GM19025 (cell line): ENCODE results near the gene MRPS14.
"Not testable (repeated sequence)": the region's sequence is repeated elsewhere in the genome, so short reads cannot be mapped to it uniquely, and the experiment has no call there.

Experiments used
- ATAC-seq: cut with Tn5 transposase; IDR thresholded peaks from one replicate; pipeline ENCODE4 v1.9.1; 2021; ENCODE audit warnings: mild to moderate bottlenecking, low read depth, moderate library complexity; ENCODE audit not compliant: unreplicated experiment

MRPS14 gene

GRCh38 chr1:175023043-175023921, at the start of gene MRPS14:
Gene MRPS14 (minus strand): TSS chr1:175023425. CDS start chr1:175023408, 17 bp downstream.
- peak; percentile 87 for ATAC-seq

DNA sequence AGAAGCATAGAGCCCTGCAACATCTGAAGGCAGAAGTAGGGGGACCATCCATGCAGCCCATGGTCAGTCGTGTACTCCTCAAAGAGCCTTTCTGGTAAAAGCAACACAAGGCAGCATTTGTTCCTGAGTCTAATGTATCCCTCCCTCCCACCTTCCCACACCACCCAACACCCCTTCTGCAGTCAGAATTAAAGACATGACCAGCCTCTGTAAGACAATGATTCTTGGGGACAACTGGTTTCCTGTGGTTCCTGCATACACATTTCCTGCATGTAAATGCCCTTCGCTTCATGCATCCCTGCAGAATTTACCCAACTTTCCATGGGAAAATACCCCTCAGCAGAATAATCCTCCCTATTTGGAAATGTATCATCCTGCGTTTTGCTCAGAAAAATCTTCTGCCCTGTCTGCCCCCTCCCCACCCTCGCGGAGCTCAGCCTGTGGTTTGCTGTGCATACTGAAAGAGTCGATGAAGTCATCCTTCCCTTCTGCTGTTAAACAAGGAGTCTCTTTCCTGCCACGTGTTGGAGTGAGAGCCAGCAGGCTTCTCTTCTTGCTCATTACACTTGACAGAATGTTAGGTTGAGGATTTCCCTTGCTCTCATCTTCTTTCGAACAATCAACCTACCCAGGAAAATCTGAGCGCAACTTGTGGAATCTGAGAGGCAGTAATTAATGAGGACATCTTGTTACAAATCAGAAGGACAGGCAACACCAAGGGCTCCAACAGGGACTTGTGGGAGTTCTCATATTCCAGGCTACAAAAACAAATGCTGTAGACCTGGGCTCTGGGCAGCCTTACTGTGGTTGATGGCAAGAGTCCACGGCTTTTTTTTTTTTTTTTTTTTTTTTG, 49.1 kb upstream of the MRPS14 start:
- ATAC-seq = peak; percentile 66

- no peak for ATAC-seq
Observed at GRCh38 chr1:175071276-175071943, 48.2 kb upstream of the MRPS14 start.

- no peak for ATAC-seq
Observed at GRCh38 chr1:175070818-175071217, 47.6 kb upstream of the MRPS14 start.

DNA sequence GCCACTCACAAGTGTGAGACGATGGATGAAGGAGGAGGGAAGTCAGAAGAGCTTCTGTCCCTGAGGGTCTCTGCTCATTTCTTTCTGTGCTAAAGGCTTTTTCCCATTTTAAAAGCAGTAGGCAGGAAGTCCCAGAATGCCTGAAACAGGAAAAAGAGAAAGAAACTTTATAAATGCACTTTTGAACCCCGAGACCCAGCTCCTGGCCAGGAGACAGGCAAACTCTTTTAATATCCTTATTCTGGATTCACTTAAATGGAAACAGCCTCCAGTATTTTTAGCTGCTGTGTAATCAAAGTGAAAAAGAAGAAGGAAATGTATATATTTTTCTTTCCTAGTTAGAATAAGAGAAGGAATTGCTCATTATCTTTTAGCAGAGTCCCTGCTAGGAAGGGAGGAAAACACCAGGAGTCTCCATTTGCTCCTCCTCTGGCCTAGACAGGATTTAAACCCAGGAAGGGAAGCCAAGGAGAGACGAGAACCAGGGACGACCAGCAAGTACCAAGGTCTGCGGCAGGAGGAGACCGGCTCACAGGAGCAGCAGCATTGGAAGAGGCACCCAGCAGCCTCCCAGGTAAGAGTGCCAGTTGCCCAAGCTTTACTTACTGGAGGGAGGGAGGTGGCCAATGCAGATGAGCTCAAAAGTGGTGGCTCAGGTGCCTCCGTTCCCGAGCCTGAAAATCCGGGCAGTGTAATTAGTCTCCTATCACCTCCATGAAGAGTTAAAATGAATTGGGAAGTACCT, 44.3 kb upstream of the MRPS14 start, which contains the start of gene TNN:
TSS of gene TNN (plus strand) at position 472 of the 745 bp plus-strand sequence. CDS start 9,586 bp downstream, outside the sequence.
- ATAC-seq = no peak

- no peak for ATAC-seq
Observed at GRCh38 chr1:175062858-175063257, 39.6 kb upstream of the MRPS14 start.

DNA sequence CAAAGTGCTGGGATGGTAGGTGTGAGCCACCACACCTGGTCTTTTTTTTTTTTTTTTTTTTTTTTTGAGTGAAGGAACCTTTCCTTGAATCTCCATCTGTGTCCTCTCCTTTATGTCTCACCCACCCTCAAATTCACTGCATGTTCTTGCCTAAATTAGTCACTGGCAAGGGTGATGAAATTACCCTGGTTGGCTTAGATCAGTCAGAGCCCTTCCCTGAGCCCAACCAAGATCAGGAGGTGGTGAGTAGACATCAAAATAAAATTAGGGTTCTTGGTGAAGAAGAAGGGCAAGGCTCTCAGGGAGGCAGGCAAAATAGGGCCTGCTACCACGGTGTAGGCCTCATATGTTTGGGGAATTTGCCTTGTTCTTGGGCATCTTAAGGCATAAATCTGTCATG, 39.1 kb upstream of the MRPS14 start:
- no peak for ATAC-seq

- no peak for ATAC-seq
Observed at GRCh38 chr1:175054736-175055135, 31.5 kb upstream of the MRPS14 start.

DNA sequence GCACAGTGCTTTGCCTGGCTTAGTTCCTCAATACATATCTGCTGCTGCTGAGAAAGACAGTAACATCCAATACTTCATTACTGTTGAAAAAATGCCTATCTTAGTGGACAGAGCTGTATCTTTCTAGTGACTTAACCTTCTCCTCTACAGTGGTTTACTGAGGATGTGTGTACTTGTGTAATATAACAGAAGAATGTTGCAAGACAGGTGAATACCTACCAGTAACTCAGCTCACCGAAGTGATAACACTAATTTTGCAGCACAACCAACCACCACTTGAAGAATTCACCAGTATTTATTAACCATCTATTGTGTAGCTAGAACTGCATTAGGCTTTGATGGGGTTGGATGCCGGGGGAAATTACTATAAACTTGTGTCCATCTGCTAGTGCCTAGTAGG, 27.8 kb upstream of the MRPS14 start:
- ATAC-seq = no peak

GRCh38 chr1:175045519-175045918, 22.3 kb upstream of the MRPS14 start:
- no peak for ATAC-seq

DNA sequence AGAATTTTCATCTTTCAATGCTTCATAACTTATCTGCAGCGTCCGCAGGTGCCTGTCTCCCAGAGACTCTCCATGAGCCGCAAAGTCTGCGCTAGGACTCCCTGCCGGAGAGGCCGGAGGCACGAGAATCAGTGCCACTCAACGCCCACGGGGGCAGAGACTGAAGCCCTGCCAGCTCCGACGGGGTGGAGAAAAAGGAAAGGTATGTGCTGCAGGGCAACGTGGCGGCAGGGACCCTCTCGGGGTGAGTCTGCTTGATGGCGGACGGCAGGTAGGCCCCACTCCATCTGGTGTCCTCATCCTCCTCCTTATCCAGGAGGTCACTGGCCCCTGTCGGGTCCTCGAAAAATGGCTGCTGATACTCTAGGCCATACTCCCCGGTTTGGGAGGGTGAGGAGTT, 21.9 kb upstream of the MRPS14 start:
- no peak for ATAC-seq

GRCh38 chr1:175044591-175044990, 21.4 kb upstream of the MRPS14 start:
- ATAC-seq = not testable (repeated sequence)

GRCh38 chr1:175043824-175044223, 20.6 kb upstream of the MRPS14 start:
- no peak for ATAC-seq

GRCh38 chr1:175042650-175043049, 19.4 kb upstream of the MRPS14 start:
- ATAC-seq = no peak

- ATAC-seq = no peak
Observed at GRCh38 chr1:175040324-175040879, 17.2 kb upstream of the MRPS14 start.

DNA sequence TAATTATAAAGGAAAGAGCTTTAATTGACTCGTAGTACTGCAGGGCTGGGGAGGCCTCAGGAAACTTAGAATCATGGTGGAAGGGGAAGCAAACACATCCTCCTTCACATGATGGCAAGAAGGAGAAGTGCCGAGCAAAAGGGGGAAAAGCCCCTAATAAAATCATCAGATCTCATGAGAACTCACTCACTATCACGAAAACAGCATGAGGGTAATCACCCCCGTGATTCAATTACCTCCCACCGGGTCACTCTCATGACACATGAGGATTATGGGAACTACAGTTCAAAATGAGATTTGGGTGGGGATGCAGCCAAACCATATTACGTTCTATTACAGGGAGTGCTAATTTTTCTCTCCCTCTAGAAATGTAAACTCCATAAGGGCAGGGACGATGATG, 14.2 kb upstream of the MRPS14 start:
- no peak for ATAC-seq

- ATAC-seq = no peak
Observed at GRCh38 chr1:175036476-175036875, 13.3 kb upstream of the MRPS14 start.

DNA sequence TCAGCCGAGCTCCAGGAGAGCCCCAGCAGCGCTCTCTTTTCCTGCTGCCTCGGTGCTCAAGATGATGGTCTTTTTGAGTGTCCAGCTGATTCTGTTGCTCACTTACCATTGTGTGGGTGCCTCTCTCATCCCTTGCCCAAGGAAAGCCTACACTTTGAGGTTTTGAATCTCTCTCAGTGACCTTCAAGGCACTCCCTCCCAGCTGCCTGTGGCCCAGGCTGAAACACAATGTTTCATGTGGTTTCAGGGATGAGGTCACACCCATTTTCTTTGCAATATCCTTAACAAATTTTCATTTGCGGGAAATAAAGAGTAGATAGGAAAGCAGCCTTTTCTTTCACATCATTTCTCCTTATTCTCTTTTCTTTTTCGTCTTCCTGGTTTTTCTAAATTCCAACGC, 12.6 kb upstream of the MRPS14 start:
- no peak for ATAC-seq

DNA sequence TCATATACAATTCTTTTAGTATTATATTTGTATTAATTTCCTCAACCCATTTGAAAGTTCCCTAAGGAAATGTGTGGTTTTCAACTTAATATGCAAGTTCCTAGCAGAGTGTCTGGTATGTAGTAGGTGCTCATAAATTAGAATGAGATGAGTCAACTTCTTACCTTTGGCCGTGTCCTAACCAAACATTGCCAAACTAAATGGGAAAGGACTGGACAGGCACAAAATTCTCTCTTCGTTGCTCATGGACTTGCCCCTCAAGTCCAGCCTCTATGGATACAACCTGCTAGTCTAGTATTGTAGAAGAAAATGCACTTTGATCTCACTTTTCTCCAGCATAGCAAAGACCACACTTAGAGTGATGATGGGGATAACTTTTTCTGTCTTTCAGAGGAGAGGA, 11.6 kb upstream of the MRPS14 start:
- no peak for ATAC-seq

GRCh38 chr1:175033953-175034352, 10.7 kb upstream of the MRPS14 start:
- no peak for ATAC-seq
